Breast epithelium (tissue), 3 donors: ENCODE results near the gene TAF15.

Experiments used
- POLR2A ChIP-seq: fragments of 450-650 bp; IDR thresholded peaks from one replicate; pipeline ENCODE4 v1.6.1; 2016; ENCODE audit warnings: antibody characterized with exemption, mild to moderate bottlenecking, moderate library complexity
- POLR2AphosphoS5 ChIP-seq, 3 donors: sonication (generic); formaldehyde crosslinking; IDR thresholded peaks; one replicate each; pipeline ENCODE4 v1.6.1; 2017; ENCODE audit warnings: antibody characterized with exemption in 3 of 3
- TF ChIP-seq, protein P1 (sequence below), 3 donors: fragments of 450-650 bp; IDR thresholded peaks; one replicate each; pipeline ENCODE4 v1.5.1; 2016 to 2017; ENCODE audit warnings: antibody characterized with exemption in 3 of 3, mild to moderate bottlenecking in 3 of 3, moderate library complexity in 3 of 3

DNA sequence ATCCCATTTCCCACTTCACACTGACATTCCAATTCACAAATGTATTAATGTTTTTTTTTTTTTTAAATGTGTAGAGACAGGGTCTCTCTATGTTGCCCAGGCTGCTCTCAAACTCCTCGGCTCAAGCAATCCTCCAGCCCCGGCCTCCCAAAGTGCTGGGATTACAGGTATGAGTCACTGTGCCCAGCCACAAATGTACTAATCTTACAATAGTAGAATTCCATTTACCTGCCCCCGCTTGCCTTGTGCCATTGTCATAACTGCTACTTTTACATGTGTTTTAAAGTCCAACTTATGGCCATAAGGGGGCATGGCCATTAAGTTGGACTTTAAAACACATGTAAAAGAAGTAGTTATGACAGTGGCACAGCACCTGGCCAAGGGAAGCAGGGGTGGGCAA is 18.4 kb upstream of the TAF15 start:
- TF ChIP-seq POLR2A (no peak), POLR2AphosphoS5 (IDR thresholded peaks at IDR 0.05) (no peak)
- TF ChIP-seq, protein P1, sequence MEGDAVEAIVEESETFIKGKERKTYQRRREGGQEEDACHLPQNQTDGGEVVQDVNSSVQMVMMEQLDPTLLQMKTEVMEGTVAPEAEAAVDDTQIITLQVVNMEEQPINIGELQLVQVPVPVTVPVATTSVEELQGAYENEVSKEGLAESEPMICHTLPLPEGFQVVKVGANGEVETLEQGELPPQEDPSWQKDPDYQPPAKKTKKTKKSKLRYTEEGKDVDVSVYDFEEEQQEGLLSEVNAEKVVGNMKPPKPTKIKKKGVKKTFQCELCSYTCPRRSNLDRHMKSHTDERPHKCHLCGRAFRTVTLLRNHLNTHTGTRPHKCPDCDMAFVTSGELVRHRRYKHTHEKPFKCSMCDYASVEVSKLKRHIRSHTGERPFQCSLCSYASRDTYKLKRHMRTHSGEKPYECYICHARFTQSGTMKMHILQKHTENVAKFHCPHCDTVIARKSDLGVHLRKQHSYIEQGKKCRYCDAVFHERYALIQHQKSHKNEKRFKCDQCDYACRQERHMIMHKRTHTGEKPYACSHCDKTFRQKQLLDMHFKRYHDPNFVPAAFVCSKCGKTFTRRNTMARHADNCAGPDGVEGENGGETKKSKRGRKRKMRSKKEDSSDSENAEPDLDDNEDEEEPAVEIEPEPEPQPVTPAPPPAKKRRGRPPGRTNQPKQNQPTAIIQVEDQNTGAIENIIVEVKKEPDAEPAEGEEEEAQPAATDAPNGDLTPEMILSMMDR (IDR thresholded peaks at IDR 0.05): no peak
